Measurements from ENCODE around the gene TAF11L14. TPM values are rescaled to one million over a fixed set of nuclear protein-coding genes. Genes with fewer than 3 reads are reported as not detected.

Gene TAF11L14
- total RNA-seq = not detected in 2 replicates

GRCh38 chr5:17634160-17634559, at the start of gene TAF11L14:
Gene TAF11L14, plus strand, starts transcription at chr5:17634460.

GRCh38 chr5:17585658-17586057, 48.6 kb upstream of the TAF11L14 start, which contains the start of gene TAF11L7:
Gene TAF11L7, minus strand, starts transcription at chr5:17585758.

GRCh38 chr5:17590860-17591259, 43.4 kb upstream of the TAF11L14 start, which contains the start of gene TAF11L8:
Gene TAF11L8, minus strand, starts transcription at chr5:17590960.

GRCh38 chr5:17594255-17594654, 40.0 kb upstream of the TAF11L14 start, which contains the start of gene TAF11L9:
Gene TAF11L9, minus strand, starts transcription at chr5:17594394.

GRCh38 chr5:17597728-17598127, 36.5 kb upstream of the TAF11L14 start, which contains the start of gene TAF11L10:
Gene TAF11L10, minus strand, starts transcription at chr5:17597828.

GRCh38 chr5:17603880-17604279, 30.4 kb upstream of the TAF11L14 start, which contains the start of gene TAF11L11:
Gene TAF11L11, plus strand, starts transcription at chr5:17604183.

GRCh38 chr5:17610092-17610491, 24.2 kb upstream of the TAF11L14 start, which contains the start of gene TAF11L12:
Gene TAF11L12, plus strand, starts transcription at chr5:17610392.

GRCh38 chr5:17631788-17632187, 2.5 kb upstream of the TAF11L14 start, which contains the start of gene TAF11L13:
Gene TAF11L13, plus strand, starts transcription at chr5:17632088.

Other genes starting within 250 kb of the TAF11L14 start
- gene TAF11L2, start 136.2 kb upstream of the TAF11L14 start, total RNA-seq = not detected in 2 replicates
- not detected in 2 replicates for gene TAF11L3, start 116.1 kb upstream of the TAF11L14 start, total RNA-seq
- not detected in 2 replicates for gene TAF11L4, start 112.7 kb upstream of the TAF11L14 start, total RNA-seq
- gene TAF11L5, start 109.2 kb upstream of the TAF11L14 start, total RNA-seq = not detected in 2 replicates
- gene TAF11L6, start 105.8 kb upstream of the TAF11L14 start, total RNA-seq = not detected in 2 replicates
- not detected in 2 replicates for gene TAF11L7, start 48.7 kb upstream of the TAF11L14 start, total RNA-seq
- not detected in 2 replicates for gene TAF11L8, start 43.5 kb upstream of the TAF11L14 start, total RNA-seq
- gene TAF11L9, start 40.1 kb upstream of the TAF11L14 start, total RNA-seq = not detected in 2 replicates
- gene TAF11L10, start 36.6 kb upstream of the TAF11L14 start, total RNA-seq = not detected in 2 replicates
- gene TAF11L11, start 30.3 kb upstream of the TAF11L14 start, total RNA-seq = not detected in 2 replicates
- gene TAF11L12, start 24.1 kb upstream of the TAF11L14 start, total RNA-seq = not detected in 2 replicates
- 0.28 TPM in 1 of 2 replicates, not detected in the other for gene TAF11L13, start 2.4 kb upstream of the TAF11L14 start, total RNA-seq

All from regular cardiac myocyte (primary cell).